GM21576 (cell line): ENCODE data around the gene LRMDA.

Source experiments
- ATAC-seq: cut with Tn5 transposase; IDR thresholded peaks from one replicate; pipeline ENCODE4 v1.9.1; 2021; ENCODE audit warnings: mild to moderate bottlenecking, moderate library complexity; ENCODE audit not compliant: unreplicated experiment

Gene LRMDA

DNA sequence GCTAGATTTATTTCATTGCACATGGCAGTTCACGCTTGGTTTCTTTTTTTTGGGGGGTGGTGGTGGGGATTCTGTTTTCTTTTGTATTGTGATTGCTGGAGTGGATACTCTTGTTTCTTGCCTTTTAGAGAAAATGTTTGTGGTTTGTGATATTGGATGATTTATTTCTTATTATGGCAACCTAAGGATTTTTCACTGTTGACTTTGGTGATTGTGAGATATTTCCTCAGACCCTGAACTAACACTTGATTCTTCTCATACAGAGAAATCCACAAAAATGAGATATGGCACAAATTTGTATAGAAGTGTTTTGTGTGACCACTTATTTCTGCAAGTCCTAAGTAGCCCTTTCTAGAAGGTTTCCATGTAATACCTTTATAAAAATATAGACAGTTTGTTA, 871.1 kb downstream of the LRMDA start:
- ATAC-seq: no peak

GRCh38 chr10:76302961-76303630, 871.7 kb downstream of the LRMDA start:
- ATAC-seq: no peak

DNA sequence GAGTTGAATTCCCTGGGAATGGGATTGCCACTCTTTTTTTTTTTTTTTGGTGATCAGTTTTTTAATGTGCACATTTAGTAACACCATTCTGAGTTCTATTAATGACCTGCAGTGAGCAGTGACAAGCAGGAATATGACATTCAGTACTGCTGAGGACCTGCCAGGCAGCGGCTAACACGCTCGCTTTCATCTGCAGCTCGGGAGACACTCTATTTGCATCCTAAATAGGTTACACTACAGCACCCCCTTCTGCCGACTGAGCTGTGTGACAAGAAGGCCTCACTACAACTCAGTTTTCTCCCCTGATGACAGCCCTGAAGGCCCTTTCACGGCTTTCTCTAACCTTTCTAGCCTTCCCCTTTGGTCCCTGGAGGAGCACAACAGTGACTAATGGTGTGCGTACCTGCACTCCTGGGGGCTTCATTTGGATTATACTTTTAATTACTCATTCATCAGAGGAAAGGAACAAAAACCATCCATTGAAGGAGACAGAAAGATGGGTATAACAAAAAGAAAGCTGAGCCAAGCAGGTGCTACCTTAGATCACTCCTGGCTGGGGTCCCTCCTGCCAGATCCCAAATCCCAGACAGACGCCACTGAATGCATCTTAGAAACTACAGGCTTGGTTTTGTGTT, 872.4 kb downstream of the LRMDA start:
- peak; percentile 53 for ATAC-seq

GRCh38 chr10:76305930-76306615, 874.6 kb downstream of the LRMDA start:
- ATAC-seq: no peak

GRCh38 chr10:76306856-76307255, 875.4 kb downstream of the LRMDA start:
- no peak for ATAC-seq

DNA sequence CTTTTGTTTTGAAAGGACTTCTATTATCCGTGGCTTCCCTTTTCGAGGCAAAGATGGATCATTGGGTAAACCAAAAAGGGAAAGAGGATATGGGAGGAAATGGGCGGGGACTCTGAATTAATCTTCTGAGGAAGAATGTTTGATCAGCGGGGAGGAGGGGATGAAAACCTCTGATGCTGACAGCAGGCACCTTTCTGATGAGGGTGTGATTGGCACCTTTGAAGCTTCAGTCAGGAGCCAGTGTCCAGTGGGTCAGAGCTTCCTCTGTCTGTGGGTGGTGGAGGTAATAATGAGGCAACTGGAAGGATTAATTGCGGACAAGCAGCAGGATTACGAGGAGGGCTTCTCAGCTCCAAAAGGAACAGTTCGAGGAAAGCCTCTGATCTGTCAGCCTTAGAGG, 877.6 kb downstream of the LRMDA start:
- ATAC-seq: no peak

- no peak for ATAC-seq
Measured at GRCh38 chr10:76309741-76310587, 878.5 kb downstream of the LRMDA start.

DNA sequence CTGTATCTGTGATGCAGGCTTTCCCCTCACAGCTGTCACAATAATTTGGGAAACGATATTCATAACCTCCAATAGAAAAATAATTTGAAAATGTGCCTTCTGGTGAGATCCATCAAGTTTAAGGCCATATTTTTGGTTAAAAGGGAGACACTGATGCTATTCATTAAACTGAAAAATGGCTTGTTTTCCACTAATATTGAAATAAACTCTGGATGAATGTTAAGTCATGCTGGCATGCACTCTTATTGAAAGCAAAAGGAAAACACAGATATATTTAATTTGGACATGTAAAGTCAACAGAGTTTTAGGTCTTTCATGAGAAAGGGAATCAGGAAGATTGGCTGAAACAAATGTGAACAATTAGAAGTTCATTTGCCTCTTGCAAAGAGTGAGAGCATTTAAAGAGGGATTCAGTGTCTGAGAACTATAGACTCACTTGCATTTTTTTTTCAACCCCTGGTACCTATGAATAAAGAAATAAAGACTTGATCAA, 879.2 kb downstream of the LRMDA start:
- no peak for ATAC-seq

GRCh38 chr10:76311752-76312636, 880.6 kb downstream of the LRMDA start:
- ATAC-seq: no peak

GRCh38 chr10:76315240-76315639, 883.8 kb downstream of the LRMDA start:
- ATAC-seq: no peak

DNA sequence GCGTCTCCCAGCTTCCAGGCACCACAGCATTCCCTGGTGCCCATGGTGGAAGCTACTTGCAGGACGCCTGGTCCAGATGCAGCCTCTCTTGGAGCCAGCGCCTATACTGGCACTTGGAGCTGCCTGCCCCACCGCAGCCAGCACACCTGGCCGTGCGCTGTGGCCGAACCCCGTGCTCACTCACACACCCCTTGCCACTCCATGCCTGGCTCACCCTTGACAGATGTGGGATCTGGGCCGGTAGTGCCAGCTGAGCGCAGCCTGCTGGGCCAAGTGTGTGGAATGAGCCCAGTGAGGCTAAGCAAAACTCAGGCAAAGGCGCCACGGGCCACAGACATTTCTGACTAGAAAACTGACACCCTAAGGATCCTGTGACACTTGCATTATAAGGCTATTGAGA, 884.8 kb downstream of the LRMDA start:
- no peak for ATAC-seq

- no peak for ATAC-seq
Measured at GRCh38 chr10:76317078-76317477, 885.7 kb downstream of the LRMDA start.

GRCh38 chr10:76318211-76318610, 886.8 kb downstream of the LRMDA start:
- no peak for ATAC-seq

GRCh38 chr10:76319661-76320060, 888.2 kb downstream of the LRMDA start:
- ATAC-seq: no peak

- no peak for ATAC-seq
Measured at GRCh38 chr10:76324283-76324682, 892.9 kb downstream of the LRMDA start.

DNA sequence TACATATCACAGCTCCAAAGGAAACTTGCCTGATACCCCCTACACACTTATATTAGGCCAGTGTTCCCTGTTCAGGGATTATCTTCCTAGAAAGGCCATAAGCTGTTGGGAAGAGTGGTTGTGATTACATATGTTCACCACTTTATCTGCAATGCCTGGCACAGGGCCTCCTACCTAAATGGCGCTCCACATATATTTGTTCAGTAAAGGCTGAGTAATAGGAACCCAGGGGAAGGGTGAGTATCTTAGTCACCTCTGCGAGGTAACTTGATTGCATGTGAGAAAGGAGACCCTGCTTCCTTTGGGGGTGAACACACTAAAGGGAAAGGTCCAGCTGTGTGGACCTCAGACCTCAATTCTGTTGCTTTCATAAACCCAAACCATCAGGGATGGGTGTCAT, 896.0 kb downstream of the LRMDA start:
- ATAC-seq: no peak

DNA sequence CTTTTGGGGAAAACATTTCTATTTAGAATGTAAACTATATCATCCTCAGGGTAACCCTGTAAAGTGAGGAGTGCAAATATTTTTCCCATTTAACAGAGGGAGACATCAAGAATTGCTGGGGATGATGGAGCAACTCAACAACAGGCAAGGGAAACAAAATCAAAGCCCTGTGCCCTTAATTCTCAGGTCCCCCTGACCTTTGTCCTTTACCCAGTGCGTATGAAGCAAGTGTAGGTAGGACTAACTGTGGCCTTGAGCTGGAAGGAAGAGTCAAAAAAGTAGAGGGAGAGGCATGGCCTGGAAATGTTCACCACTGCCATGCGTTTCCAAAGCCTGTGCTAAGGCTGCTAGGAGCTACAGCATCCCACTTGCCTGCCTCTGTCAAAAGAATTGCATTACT, 896.9 kb downstream of the LRMDA start:
- no peak for ATAC-seq

GRCh38 chr10:76329891-76330575, 898.6 kb downstream of the LRMDA start:
- no peak for ATAC-seq

- no peak for ATAC-seq
Measured at GRCh38 chr10:76331742-76332141, 900.3 kb downstream of the LRMDA start.

- ATAC-seq: no peak
Measured at GRCh38 chr10:76333326-76333725, 901.9 kb downstream of the LRMDA start.
